Measurements from ENCODE around the gene SLC12A7.

DNA sequence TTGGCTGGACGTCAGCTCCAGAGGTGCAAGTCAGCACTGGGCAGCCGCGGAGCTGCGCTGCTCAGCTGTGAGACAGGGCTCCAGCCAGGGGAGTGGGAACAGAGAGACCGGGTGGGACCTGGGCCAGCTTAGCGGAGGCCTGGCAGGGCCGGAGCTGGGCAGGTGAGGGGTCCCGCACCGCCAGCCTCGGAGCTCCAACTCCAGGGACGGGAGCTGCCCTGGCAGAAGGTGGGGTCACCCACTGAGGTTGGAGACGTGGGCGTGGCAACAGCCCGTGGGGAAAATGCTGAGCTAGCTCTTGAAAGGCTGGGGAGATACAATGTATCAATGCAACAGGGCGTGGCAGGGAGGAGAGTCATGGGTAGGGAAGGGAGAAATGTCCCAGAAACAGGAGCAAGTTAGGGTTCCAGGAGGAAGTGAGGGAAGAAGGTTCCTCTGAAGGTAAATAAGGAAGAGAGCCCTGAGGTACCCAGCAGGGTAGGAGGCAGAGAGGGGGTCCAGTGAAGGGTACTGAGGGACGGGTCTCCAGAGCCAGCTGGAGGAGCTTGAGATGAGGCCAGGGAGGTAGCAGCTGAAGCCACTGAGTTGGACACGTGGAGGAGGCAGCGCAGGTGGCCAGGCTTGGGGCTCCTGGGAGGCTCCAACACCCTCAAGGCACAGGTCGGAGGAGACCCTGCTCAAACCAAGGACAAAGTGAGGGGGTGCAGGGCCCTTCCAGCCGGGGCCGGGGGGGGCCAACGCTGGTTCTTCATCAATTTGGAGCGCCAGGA, 104.0 kb downstream of the SLC12A7 start:
- TF ChIP-seq, protein P1, sequence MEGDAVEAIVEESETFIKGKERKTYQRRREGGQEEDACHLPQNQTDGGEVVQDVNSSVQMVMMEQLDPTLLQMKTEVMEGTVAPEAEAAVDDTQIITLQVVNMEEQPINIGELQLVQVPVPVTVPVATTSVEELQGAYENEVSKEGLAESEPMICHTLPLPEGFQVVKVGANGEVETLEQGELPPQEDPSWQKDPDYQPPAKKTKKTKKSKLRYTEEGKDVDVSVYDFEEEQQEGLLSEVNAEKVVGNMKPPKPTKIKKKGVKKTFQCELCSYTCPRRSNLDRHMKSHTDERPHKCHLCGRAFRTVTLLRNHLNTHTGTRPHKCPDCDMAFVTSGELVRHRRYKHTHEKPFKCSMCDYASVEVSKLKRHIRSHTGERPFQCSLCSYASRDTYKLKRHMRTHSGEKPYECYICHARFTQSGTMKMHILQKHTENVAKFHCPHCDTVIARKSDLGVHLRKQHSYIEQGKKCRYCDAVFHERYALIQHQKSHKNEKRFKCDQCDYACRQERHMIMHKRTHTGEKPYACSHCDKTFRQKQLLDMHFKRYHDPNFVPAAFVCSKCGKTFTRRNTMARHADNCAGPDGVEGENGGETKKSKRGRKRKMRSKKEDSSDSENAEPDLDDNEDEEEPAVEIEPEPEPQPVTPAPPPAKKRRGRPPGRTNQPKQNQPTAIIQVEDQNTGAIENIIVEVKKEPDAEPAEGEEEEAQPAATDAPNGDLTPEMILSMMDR (IDR thresholded peaks at IDR 0.05) = no peak
- no peak for TF ChIP-seq POLR2A (IDR thresholded peaks at IDR 0.05)
